ENCODE measurements around the gene WWP2. TPM values are rescaled to one million over a fixed set of nuclear protein-coding genes. Genes with fewer than 3 reads are reported as not detected.

Gene WWP2
- total RNA-seq (2021), result 38.8 and 46.4 TPM in 2 replicates
- percentile 74 among the genes with signal in this experiment for Bru-seq, nascent RNA
- BruChase-seq, experiment 1, labeled RNA remaining after a 2-hour chase, result percentile 57 among the genes with signal in this experiment
- BruChase-seq, experiment 2, labeled RNA remaining after a 6-hour chase, result percentile 64 among the genes with signal in this experiment
- long read RNA-seq, full-length matches to known transcripts, result 10 of 48 reads
- long read RNA-seq, partial matches to known transcripts, result 26 of 48 reads
- long read RNA-seq, other reads (novel, unspliced or antisense), result 12 of 48 reads

DNA sequence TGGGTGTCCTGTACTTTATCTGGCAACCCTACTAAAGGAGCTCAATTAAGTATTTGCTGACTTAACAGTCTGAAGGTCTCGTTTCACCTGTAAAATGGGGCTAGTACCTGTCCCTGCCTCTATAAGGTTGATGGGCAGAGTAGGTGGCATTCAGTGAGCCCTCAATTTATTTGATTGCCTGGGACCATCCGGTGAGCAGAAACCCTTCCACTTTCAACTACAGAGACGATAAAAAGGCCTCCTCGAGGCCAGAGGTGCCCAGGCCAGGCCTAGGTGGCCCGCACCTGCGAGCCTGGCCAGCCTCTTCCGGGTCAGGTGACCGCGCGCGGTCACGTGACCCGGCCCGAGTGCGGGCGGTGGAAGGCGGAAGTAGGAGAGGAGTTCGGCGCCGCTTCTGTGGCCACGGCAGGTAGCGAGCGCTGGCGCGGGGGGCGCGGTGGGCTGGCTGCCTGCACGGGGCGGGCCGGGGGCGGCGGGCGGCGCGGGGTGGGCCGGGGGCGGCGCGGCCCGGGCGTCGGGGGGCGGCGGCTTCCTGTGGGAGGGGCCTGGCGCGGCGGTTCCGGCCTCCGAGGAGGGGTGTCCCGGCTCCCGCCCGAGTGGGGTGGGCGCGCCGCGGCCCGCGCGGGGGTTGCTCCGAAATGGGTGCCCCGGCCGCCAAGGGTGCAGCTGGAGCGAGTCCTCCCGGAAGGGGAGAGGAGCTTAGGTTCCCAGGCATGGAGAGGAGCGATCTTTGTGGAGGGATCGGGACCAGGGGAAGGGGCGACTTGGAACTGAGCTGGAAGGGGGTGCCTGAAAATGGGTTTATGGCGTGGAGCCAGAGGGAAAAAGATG is at the start of gene WWP2:
Gene WWP2, plus strand, starts transcription at position 350 of the 831 bp plus-strand sequence. CDS start 24,679 bp downstream, outside the sequence.
- H3K9me2 ChIP-seq (ENCODE audit: insufficient read depth), result no peaks in the 10 kb centered on the region
- TF ChIP-seq, protein P1, sequence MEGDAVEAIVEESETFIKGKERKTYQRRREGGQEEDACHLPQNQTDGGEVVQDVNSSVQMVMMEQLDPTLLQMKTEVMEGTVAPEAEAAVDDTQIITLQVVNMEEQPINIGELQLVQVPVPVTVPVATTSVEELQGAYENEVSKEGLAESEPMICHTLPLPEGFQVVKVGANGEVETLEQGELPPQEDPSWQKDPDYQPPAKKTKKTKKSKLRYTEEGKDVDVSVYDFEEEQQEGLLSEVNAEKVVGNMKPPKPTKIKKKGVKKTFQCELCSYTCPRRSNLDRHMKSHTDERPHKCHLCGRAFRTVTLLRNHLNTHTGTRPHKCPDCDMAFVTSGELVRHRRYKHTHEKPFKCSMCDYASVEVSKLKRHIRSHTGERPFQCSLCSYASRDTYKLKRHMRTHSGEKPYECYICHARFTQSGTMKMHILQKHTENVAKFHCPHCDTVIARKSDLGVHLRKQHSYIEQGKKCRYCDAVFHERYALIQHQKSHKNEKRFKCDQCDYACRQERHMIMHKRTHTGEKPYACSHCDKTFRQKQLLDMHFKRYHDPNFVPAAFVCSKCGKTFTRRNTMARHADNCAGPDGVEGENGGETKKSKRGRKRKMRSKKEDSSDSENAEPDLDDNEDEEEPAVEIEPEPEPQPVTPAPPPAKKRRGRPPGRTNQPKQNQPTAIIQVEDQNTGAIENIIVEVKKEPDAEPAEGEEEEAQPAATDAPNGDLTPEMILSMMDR (conservative IDR thresholded peaks at IDR 0.05), result no peak
- no peak for TF ChIP-seq EZH2 (IDR thresholded peaks at IDR 0.05; ENCODE audit: low read depth)
- peak; percentile 70 to 74 for DNase-seq
- H3K27ac ChIP-seq, result peak within 1 kb of the TSS; percentile 81
- peaks cover 55% of the 10 kb centered on the region for H3K79me2 ChIP-seq (ENCODE audit: low read depth)
- POLR2A ChIA-PET (ENCODE audit: unreplicated experiment), result interaction anchor here (0.5 to 0.7 kb wide), 3 partner anchors 28 to 985 kb away, joined by 3 to 8 read pairs (median 7); no protein-coding TSS in a partner anchor
- CTCF ChIA-PET, result interaction anchor here (0.7 to 1.5 kb wide), 2 partner anchors 8 to 545 kb away, joined by 3 to 4 read pairs; partner anchors contain the start of gene NOB1
- no TSS peak for BruUV-seq (replicated peaks)
- H3K4me3 ChIP-seq, result peak within 1 kb of the TSS; percentile 99
- no peaks in the 10 kb centered on the region for H3K36me3 ChIP-seq (ENCODE audit: low read depth)
- no peaks in the 10 kb centered on the region for H3K27me3 ChIP-seq (ENCODE audit: insufficient read depth, low read depth)
- peak within 1 kb of the TSS; percentile 88 for H3K4me2 ChIP-seq
- intact Hi-C loops (cut with micrococcal nuclease; ENCODE audit: unreplicated experiment), result loop anchor here (2.0 to 10.0 kb wide), 2 partner anchors 35 to 427 kb away; partner anchors contain the start of genes COG8, NIP7, NQO1 and PDF
- peaks cover 8% of the 10 kb centered on the region; the same call in 1 of the 2 replicates for H3F3A ChIP-seq (ENCODE audit: insufficient read depth, low read depth)
- peak within 1 kb of the TSS; percentile 97 for H2AFZ ChIP-seq
- no peaks in the 10 kb centered on the region for H3K9me3 ChIP-seq (ENCODE audit: insufficient read depth, low read depth)
- no peaks in the 10 kb centered on the region for H4K20me1 ChIP-seq (ENCODE audit: insufficient read depth)
- H3K4me1 ChIP-seq (replicated peaks; ENCODE audit: insufficient read depth), result peaks cover 18% of the 10 kb centered on the region

DNA sequence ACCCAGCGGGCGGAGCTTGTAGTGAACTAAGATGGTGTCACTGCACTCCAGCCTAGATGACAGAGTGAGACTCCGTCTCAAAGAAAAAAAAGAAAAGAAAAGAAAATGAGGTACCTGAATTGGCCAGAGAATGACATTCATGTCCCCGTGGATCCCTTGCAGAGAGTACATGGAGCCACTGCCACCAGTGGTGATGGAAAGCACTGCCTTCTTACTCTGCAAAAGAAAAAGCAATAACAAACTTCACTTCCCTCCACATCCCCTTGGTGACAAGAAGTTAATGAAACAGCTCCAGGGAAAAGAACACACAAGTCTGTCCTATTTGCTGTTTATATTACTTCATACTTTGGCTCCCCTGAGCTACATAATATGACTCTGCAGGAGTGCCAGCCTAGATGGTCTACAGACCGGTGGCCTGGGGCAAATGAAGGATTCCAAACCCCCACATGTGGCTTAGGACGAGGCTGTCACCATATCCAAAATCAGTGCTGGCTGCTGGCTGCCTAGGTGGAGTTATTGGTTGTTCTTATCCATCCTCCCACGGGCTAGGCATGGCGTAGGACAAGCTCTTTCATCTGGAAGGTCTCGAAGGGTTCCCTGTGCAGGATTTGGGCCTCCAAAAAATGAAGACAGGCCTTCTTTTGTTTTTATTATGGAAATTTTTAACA is 49.1 kb upstream of the WWP2 start:
- BruUV-seq (replicated peaks), result no TSS peak
- H3K9me3 ChIP-seq (ENCODE audit: insufficient read depth, low read depth), result no peaks in the 10 kb centered on the region
- H3K36me3 ChIP-seq (ENCODE audit: low read depth), result peaks cover 68% of the 10 kb centered on the region

More for the DNA sequence above, 49.1 kb upstream of the WWP2 start:
- H3K4me1 ChIP-seq (replicated peaks; ENCODE audit: insufficient read depth), result no peaks in the 10 kb centered on the region
- no peak for DNase-seq
- peaks cover 99% of the 10 kb centered on the region for H3F3A ChIP-seq (ENCODE audit: insufficient read depth, low read depth)
- intact Hi-C loops (cut with micrococcal nuclease; ENCODE audit: unreplicated experiment), result no loop called here
- H3K27me3 ChIP-seq (ENCODE audit: insufficient read depth, low read depth), result no peaks in the 10 kb centered on the region
- ChIA-PET CTCF (no interaction called here), POLR2A (ENCODE audit: unreplicated experiment) (no interaction called here)
- H3K4me2 ChIP-seq, result no peak overlapping the region
- H4K20me1 ChIP-seq (ENCODE audit: insufficient read depth), result peaks cover 65% of the 10 kb centered on the region
- no peaks in the 10 kb centered on the region for H3K9me2 ChIP-seq (ENCODE audit: insufficient read depth)
- TF ChIP-seq, protein P1 (conservative IDR thresholded peaks at IDR 0.05), result no peak
- no peak for TF ChIP-seq EZH2 (IDR thresholded peaks at IDR 0.05; ENCODE audit: low read depth)
- H3K4me3 ChIP-seq, result no peak overlapping the region
- peaks cover 27% of the 10 kb centered on the region for H3K79me2 ChIP-seq (ENCODE audit: low read depth)
- H3K27ac ChIP-seq, result no peak overlapping the region
- no peak overlapping the region for H2AFZ ChIP-seq
